ENCODE results near the gene ZNF865. TPM values are rescaled to one million over a fixed set of nuclear protein-coding genes. Genes with fewer than 3 reads are reported as not detected.

ZNF865 gene
- total and polyA plus RNA-seq, 2 of the 8 experiments (the other 6 are each of a cell fraction or from before 2014, with no cell fraction given): 3.5 to 13.6 TPM

- no peak for TF ChIP-seq YY1 (IDR thresholded peaks at IDR 0.05; ENCODE audit: low read depth, low read length)
- TF ChIP-seq EGR1 (IDR thresholded peaks at IDR 0.05; ENCODE audit: borderline replicate concordance, low read depth, low read length): no peak; the same call in 1 of the 2 replicates
- peak; percentile 79; the same call in 1 of the 2 replicates for TF ChIP-seq GABPA (IDR thresholded peaks at IDR 0.05; ENCODE audit: borderline replicate concordance, insufficient read depth, low read length)
- no peak for TF ChIP-seq CHD1 (IDR thresholded peaks at IDR 0.05; ENCODE audit: low read depth, low read length)
- peak; percentile 46 to 47 for TF ChIP-seq RAD21 (IDR thresholded peaks at IDR 0.05 in 1 of 2, conservative IDR thresholded peaks at IDR 0.05 in 1 of 2; ENCODE audit: low read depth in 2 of 2, low read length in 2 of 2)
- TF ChIP-seq RBBP5 (IDR thresholded peaks at IDR 0.05; ENCODE audit: borderline replicate concordance, low read depth, low read length): peak; percentile 57; the same call in 1 of the 2 replicates
- TF ChIP-seq ZNF274 (IDR thresholded peaks at IDR 0.05; ENCODE audit: borderline replicate concordance, extremely low read depth, low read length): no peak
- TF ChIP-seq PHF8 (conservative IDR thresholded peaks at IDR 0.05; ENCODE audit: low read depth, low read length): peak; percentile 74
- TF ChIP-seq SUZ12 (IDR thresholded peaks at IDR 0.05; ENCODE audit: low read length): no peak
- no peak; the same call in 1 of the 2 replicates for TF ChIP-seq POLR2AphosphoS5 (IDR thresholded peaks at IDR 0.05; ENCODE audit: low read depth, low read length)
- TF ChIP-seq CEBPB (IDR thresholded peaks at IDR 0.05; ENCODE audit: low read depth, low read length): no peak
- peak; percentile 82 for TF ChIP-seq NRF1 (IDR thresholded peaks at IDR 0.05; ENCODE audit: low read depth, low read length)
Measured at GRCh38 chr19:55653651-55654322, 48.3 kb downstream of the ZNF865 start (continued).

Data from H1 (cell line).